Measurements from ENCODE around the gene CEP126.

DNA sequence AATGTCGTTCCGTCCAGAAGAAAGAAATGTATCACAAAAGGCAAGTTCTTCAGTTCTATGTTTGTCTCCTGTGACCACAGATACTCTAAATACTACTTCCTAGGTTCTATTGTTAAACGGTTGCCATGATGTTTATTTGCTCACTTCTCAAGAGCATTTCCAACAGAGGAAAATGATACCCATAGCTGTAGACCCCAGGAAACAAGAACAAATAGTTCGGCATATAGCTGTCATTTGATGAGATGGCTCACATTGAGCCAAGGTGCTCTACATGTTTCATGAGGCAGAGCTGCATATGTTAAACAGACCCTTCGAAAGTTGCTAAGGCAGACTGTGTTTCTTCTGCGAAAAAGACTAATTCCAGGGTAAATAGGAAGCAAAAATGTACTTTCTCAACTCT, 16.9 kb downstream of the CEP126 start:
- TF ChIP-seq, protein P1, sequence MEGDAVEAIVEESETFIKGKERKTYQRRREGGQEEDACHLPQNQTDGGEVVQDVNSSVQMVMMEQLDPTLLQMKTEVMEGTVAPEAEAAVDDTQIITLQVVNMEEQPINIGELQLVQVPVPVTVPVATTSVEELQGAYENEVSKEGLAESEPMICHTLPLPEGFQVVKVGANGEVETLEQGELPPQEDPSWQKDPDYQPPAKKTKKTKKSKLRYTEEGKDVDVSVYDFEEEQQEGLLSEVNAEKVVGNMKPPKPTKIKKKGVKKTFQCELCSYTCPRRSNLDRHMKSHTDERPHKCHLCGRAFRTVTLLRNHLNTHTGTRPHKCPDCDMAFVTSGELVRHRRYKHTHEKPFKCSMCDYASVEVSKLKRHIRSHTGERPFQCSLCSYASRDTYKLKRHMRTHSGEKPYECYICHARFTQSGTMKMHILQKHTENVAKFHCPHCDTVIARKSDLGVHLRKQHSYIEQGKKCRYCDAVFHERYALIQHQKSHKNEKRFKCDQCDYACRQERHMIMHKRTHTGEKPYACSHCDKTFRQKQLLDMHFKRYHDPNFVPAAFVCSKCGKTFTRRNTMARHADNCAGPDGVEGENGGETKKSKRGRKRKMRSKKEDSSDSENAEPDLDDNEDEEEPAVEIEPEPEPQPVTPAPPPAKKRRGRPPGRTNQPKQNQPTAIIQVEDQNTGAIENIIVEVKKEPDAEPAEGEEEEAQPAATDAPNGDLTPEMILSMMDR (IDR thresholded peaks at IDR 0.05): no peak
- TF ChIP-seq POLR2AphosphoS5 (IDR thresholded peaks at IDR 0.05): no peak
- TF ChIP-seq EP300 (IDR thresholded peaks at IDR 0.05): no peak
- TF ChIP-seq POLR2A (IDR thresholded peaks at IDR 0.05): no peak
